H1 (cell line): ENCODE results near the gene WASF1. TPM values are rescaled to one million over a fixed set of nuclear protein-coding genes. Genes with fewer than 3 reads are reported as not detected.

Experiments used
- CTCF ChIA-PET: fragments of 300-600 bp; sonication (Branson Sonifier 250); formaldehyde crosslinking; loops from one replicate; lab custom pipeline; 2021; ENCODE audit not compliant: partially characterized antibody; lab: Charles Lee
- POLR2A ChIA-PET: fragments of 300-600 bp; sonication (Branson Sonifier 250); formaldehyde crosslinking; loops from one replicate; lab custom pipeline; 2021; ENCODE audit warnings: inconsistent platforms; ENCODE audit not compliant: partially characterized antibody; lab: Charles Lee
- DNase-seq, 2 experiments: peaks; one replicate each; pipeline versions ENCODE4 v3.0.0 to v3.0.0-alpha.2; 2010 to 2022; ENCODE audit warnings: low spot score in 2 of 2, low read depth in 1 of 2, mixed read lengths in 1 of 2
- FAIRE-seq: peaks from 2 replicates; lab custom pipeline; 2011; peaks lifted over from hg19 to GRCh38; lab: Jason Lieb, UNC
- H2AFZ ChIP-seq: 2 replicates; pipeline ENCODE4 v1.8.1; 2012; ENCODE audit warnings: low read length, inconsistent platforms
- H2AK5ac ChIP-seq: 2 replicates; pipeline ENCODE4 v1.6.1; 2013; ENCODE audit warnings: low read depth, low read length
- H2BK120ac ChIP-seq: replicated peaks from 2 replicates; pipeline ENCODE3; 2013; ENCODE audit warnings: low read depth, low read length, inconsistent platforms
- H2BK12ac ChIP-seq: 2 replicates; pipeline ENCODE4 v1.6.1; 2013; ENCODE audit warnings: low read depth, low read length
- H2BK15ac ChIP-seq: 2 replicates; pipeline ENCODE4 v1.6.1; 2013; ENCODE audit warnings: low read length
- H2BK20ac ChIP-seq: 2 replicates; pipeline ENCODE4 v1.6.1; 2013; ENCODE audit warnings: low read length
- H2BK5ac ChIP-seq: 2 replicates; pipeline ENCODE4 v1.6.1; 2013; ENCODE audit warnings: low read depth, low read length
- H3K14ac ChIP-seq: 2 replicates; pipeline ENCODE4 v1.6.1; 2013; ENCODE audit warnings: inconsistent platforms; ENCODE audit not compliant: insufficient read length
- H3K18ac ChIP-seq: 2 replicates; pipeline ENCODE4 v1.6.1; 2013; ENCODE audit warnings: low read length; ENCODE audit errors: extremely low read depth
- H3K23ac ChIP-seq: 2 replicates; pipeline ENCODE4 v1.6.1; 2013; ENCODE audit warnings: inconsistent platforms; ENCODE audit not compliant: insufficient read length
- H3K23me2 ChIP-seq: 2 replicates; pipeline ENCODE4 v1.6.1; 2013; ENCODE audit warnings: low read depth, low read length
- H3K27ac ChIP-seq: 2 replicates; pipeline ENCODE4 v1.6.1; 2011; ENCODE audit warnings: low read depth, low read length, inconsistent platforms
- H3K27me3 ChIP-seq, 4 experiments: replicated peaks in 1 of 4; 1 replicate in 1 of 4; 2 replicates in 3 of 4; pipeline versions ENCODE4 v1.6.1 to v1.8.1; 2011 to 2013; ENCODE audit warnings: low read length in 3 of 4, mild to moderate bottlenecking in 3 of 4, inconsistent platforms in 2 of 4, mixed read lengths in 2 of 4, moderate library complexity in 1 of 4; ENCODE audit not compliant: control insufficient read depth in 3 of 4, insufficient read depth in 3 of 4; ENCODE audit errors: extremely low read depth in 1 of 4
- H3K36me3 ChIP-seq, 4 experiments: 2 replicates each; pipeline versions ENCODE4 v1.6.1 to v1.8.1; 2011 to 2013; ENCODE audit warnings: mild to moderate bottlenecking in 4 of 4, low read length in 3 of 4, moderate library complexity in 2 of 4, control low read depth in 1 of 4, inconsistent platforms in 1 of 4; ENCODE audit not compliant: insufficient read depth in 4 of 4, control insufficient read depth in 2 of 4
- H3K4ac ChIP-seq: replicated peaks from 2 replicates; pipeline ENCODE3; 2013; ENCODE audit warnings: low read length, low read depth, mixed read lengths, inconsistent platforms; ENCODE audit not compliant: insufficient read length
- H3K4me1 ChIP-seq, 4 experiments: replicated peaks in 1 of 4; 1 replicate in 1 of 4; 2 replicates in 3 of 4; pipeline versions ENCODE4 v1.6.1 to v1.8.1; 2011 to 2013; ENCODE audit warnings: low read length in 3 of 4, inconsistent platforms in 2 of 4, mixed read lengths in 1 of 4; ENCODE audit not compliant: insufficient read depth in 4 of 4, control insufficient read depth in 3 of 4
- H3K4me2 ChIP-seq, 2 experiments: 2 replicates each; pipeline versions ENCODE4 v1.6.1 to v1.8.1; 2011 to 2013; ENCODE audit warnings: low read depth in 2 of 2, low read length in 2 of 2, control low read depth in 1 of 2, inconsistent platforms in 1 of 2, mild to moderate bottlenecking in 1 of 2; ENCODE audit not compliant: insufficient read depth in 1 of 2
- H3K4me3 ChIP-seq, 4 experiments: fragments of 200-600, 300-600 bp in 1 of 4; sonication (generic), shearing (Covaris generic), sonication (Bioruptor Twin) in 1 of 4; 2 replicates each; pipeline versions ENCODE4 v1.5.1 to v1.8.1; 2011 to 2016; ENCODE audit warnings: low read length in 4 of 4, low read depth in 3 of 4, control low read depth in 2 of 4, inconsistent platforms in 2 of 4, mild to moderate bottlenecking in 2 of 4, mixed read lengths in 1 of 4, moderate library complexity in 1 of 4; ENCODE audit not compliant: insufficient read depth in 2 of 4; ENCODE audit errors: extremely low read depth in 1 of 4
- H3K56ac ChIP-seq: replicated peaks from 2 replicates; pipeline ENCODE3; 2013; ENCODE audit warnings: low read depth, mild to moderate bottlenecking, mixed read lengths, low read length, inconsistent platforms; ENCODE audit not compliant: insufficient read length
- H3K79me1 ChIP-seq: 2 replicates; pipeline ENCODE4 v1.6.1; 2013; ENCODE audit warnings: low read depth, low read length, control low read depth
- H3K79me2 ChIP-seq, 2 experiments: 2 replicates each; pipeline versions ENCODE4 v1.6.1 to v1.8.1; 2012 to 2013; ENCODE audit warnings: low read length in 2 of 2, mild to moderate bottlenecking in 2 of 2, inconsistent platforms in 1 of 2; ENCODE audit not compliant: insufficient read depth in 2 of 2, control insufficient read depth in 1 of 2
- H3K9ac ChIP-seq, 4 experiments: replicated peaks in 1 of 4; 1 replicate in 1 of 4; 2 replicates in 3 of 4; pipeline versions ENCODE4 v1.6.1 to v1.8.1; 2011 to 2013; ENCODE audit warnings: low read depth in 3 of 4, low read length in 3 of 4, control low read depth in 2 of 4, mild to moderate bottlenecking in 2 of 4, moderate library complexity in 2 of 4, inconsistent platforms in 1 of 4; ENCODE audit errors: extremely low read depth in 1 of 4
- H3K9me3 ChIP-seq, 2 experiments: 2 replicates each; pipeline versions ENCODE4 v1.6.1 to v1.8.1; 2012 to 2013; ENCODE audit warnings: mild to moderate bottlenecking in 2 of 2, moderate library complexity in 2 of 2, control low read depth in 1 of 2, inconsistent platforms in 1 of 2, low read depth in 1 of 2, low read length in 1 of 2, mixed read lengths in 1 of 2; ENCODE audit not compliant: insufficient read depth in 2 of 2
- H4K20me1 ChIP-seq, 2 experiments: replicated peaks in 1 of 2; 2 replicates each; pipeline versions ENCODE3 to v1.8.1; 2011 to 2013; ENCODE audit warnings: inconsistent platforms in 2 of 2, low read length in 2 of 2, mild to moderate bottlenecking in 1 of 2; ENCODE audit not compliant: insufficient read depth in 2 of 2, control insufficient read depth in 1 of 2
- H4K5ac ChIP-seq: 2 replicates; pipeline ENCODE4 v1.6.1; 2013; ENCODE audit warnings: low read length, low read depth, mixed read lengths, inconsistent platforms; ENCODE audit not compliant: insufficient read length
- H4K8ac ChIP-seq: 2 replicates; pipeline ENCODE4 v1.8.0; 2013; ENCODE audit warnings: mild to moderate bottlenecking, moderate library complexity, low read length, inconsistent platforms; ENCODE audit not compliant: insufficient read depth; ENCODE audit errors: extremely low read depth
- H4K91ac ChIP-seq: replicated peaks from 2 replicates; pipeline ENCODE3; 2013; ENCODE audit warnings: low read length, mixed read lengths, inconsistent platforms; ENCODE audit not compliant: insufficient read length
- RAD21 ChIP-seq, 2 experiments: IDR thresholded peaks in 1 of 2; conservative IDR thresholded peaks in 1 of 2; 2 replicates each; pipeline ENCODE4 v1.6.1; 2011; ENCODE audit warnings: low read depth in 2 of 2, low read length in 2 of 2, improper control_type of control experiment in 1 of 2, inconsistent platforms in 1 of 2, mild to moderate bottlenecking in 1 of 2, moderate library complexity in 1 of 2
- WGBS, 2 experiments: shearing (Covaris generic) in 1 of 2; methylation state at CpG; one replicate each; pipeline versions ENCODE4 v1.1.6 to v1.1.7; 2013 to 2015; ENCODE audit warnings: low lambda C conversion rate in 2 of 2, mixed read lengths in 2 of 2, inconsistent platforms in 1 of 2, low coverage in 1 of 2, missing lambda C conversion rate in 1 of 2; ENCODE audit not compliant: insufficient replicate concordance in 2 of 2, insufficient coverage in 1 of 2, insufficient read length in 1 of 2; ENCODE audit errors: extremely low coverage in 1 of 2, missing lambda C conversion rate in 1 of 2; 5-methylcytosine and 5-hydroxymethylcytosine counted together
- polyA plus RNA-seq, 7 experiments: library from polyadenylated mRNA; depleted of rRNA in 3 of 7; stranded (reverse) in 5 of 7; unstranded in 2 of 7; fragments of >200 nt in 5 of 7; fragments of 200-250 nt in 2 of 7; gene quantifications; 1 replicate in 5 of 7; 2 replicates in 1 of 7; 4 replicates in 1 of 7; pipeline versions ENCODE4 v1.2.1 to v1.2.3, GENCODE V29; 2011 to 2013; ENCODE audit warnings: missing spikeins in 2 of 7, mixed read lengths in 2 of 7
- total RNA-seq: library from RNA; stranded (reverse); fragmentation: NEBNext Ultra II Directional; extraction: Animal tissue kit (Norgen Biotek cat#: 25700); gene quantifications from 2 replicates; pipeline ENCODE4 v1.2.1, GENCODE V29; 2021

Gene WASF1
- total and polyA plus RNA-seq, 2 of the 8 experiments (the other 6 are each of a cell fraction or from before 2014, with no cell fraction given): 37.6 to 39.9 TPM

DNA sequence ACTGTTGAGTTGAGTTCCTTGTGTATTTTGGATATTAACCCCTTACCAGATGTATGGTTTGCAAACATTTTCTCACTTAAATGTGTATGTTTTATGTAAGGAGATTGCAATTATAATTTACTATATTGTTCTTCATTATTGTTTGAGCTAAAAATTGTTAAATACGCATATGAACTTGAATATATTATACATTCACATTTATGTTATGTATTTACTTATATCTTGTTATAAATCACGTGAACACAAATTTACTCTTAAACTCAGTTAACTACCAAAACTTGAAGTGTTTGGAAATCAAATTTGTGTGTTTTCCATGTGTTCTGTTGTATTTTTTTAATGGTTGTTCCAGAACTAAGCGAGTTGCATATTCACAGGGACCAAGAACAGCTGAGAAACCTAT lies 19.1 kb upstream of the WASF1 start:
- FAIRE-seq (no peak), DNase-seq (no peak)
- H3K23me2 ChIP-seq: no peaks in the 10 kb centered on the region
- no peak overlapping the region for H2AK5ac ChIP-seq
- H2BK20ac ChIP-seq: no peak overlapping the region
- H3K4ac ChIP-seq: no peak overlapping the region
- H3K36me3 ChIP-seq: peaks cover 0 to 8% (median 0%) of the 10 kb centered on the region in 4 experiments; a peak in 2 of 8 replicates
- H3K4me2 ChIP-seq: no peak overlapping the region
- H3K4me1 ChIP-seq: no peaks in the 10 kb centered on the region
- H3K18ac ChIP-seq: no peak overlapping the region
- peaks cover 0 to 13% of the 10 kb centered on the region in 2 experiments; a peak in 1 of 4 replicates for H3K79me2 ChIP-seq
- no peak overlapping the region for H2BK120ac ChIP-seq
- no peak overlapping the region for H4K8ac ChIP-seq
- H3K79me1 ChIP-seq: no peaks in the 10 kb centered on the region; the same call in 1 of the 2 replicates
- no peak overlapping the region for H3K9ac ChIP-seq
- peaks cover 0 to 1% of the 10 kb centered on the region in 2 experiments for H4K20me1 ChIP-seq
- no peak overlapping the region for H2BK5ac ChIP-seq
- POLR2A ChIA-PET: no interaction called here
- no peak for TF ChIP-seq RAD21 (IDR thresholded peaks at IDR 0.05 in 1 of 2, conservative IDR thresholded peaks at IDR 0.05 in 1 of 2; ENCODE audit: low read depth in 2 of 2, low read length in 2 of 2)
- no peak overlapping the region for H2AFZ ChIP-seq
- no peaks in the 10 kb centered on the region for H3K9me3 ChIP-seq
- H2BK15ac ChIP-seq: no peak overlapping the region
- no peak overlapping the region for H4K5ac ChIP-seq
- no peak overlapping the region for H3K4me3 ChIP-seq
- no peak overlapping the region for H3K27ac ChIP-seq
- H3K14ac ChIP-seq: no peak overlapping the region
- no peaks in the 10 kb centered on the region for H3K27me3 ChIP-seq
- H3K56ac ChIP-seq: no peak overlapping the region
- no peak overlapping the region for H4K91ac ChIP-seq
- H3K23ac ChIP-seq: no peak overlapping the region
- WGBS, 2 experiments: 84% methylated on average over 3 of the region's 3 CpGs; no CpG with 5 or more reads in 1 of the 2 experiments
- CTCF ChIA-PET: interaction anchor here (1.1 to 1.2 kb wide), 2 partner anchors 143 to 192 kb away, joined by 3 to 7 read pairs; no protein-coding TSS in a partner anchor
- H2BK12ac ChIP-seq: no peak overlapping the region
